Inferior parietal cortex (tissue), 1 donor: Measurements from ENCODE around the gene CABP1.
"Not testable (repeated sequence)": the region's sequence is repeated elsewhere in the genome, so short reads cannot be mapped to it uniquely, and the experiment has no call there.

Experiments used
- DNase-seq: peaks from one replicate; pipeline ENCODE4 v3.0.0-alpha.2; 2016; ENCODE audit errors: extremely low spot score

Gene CABP1

DNA sequence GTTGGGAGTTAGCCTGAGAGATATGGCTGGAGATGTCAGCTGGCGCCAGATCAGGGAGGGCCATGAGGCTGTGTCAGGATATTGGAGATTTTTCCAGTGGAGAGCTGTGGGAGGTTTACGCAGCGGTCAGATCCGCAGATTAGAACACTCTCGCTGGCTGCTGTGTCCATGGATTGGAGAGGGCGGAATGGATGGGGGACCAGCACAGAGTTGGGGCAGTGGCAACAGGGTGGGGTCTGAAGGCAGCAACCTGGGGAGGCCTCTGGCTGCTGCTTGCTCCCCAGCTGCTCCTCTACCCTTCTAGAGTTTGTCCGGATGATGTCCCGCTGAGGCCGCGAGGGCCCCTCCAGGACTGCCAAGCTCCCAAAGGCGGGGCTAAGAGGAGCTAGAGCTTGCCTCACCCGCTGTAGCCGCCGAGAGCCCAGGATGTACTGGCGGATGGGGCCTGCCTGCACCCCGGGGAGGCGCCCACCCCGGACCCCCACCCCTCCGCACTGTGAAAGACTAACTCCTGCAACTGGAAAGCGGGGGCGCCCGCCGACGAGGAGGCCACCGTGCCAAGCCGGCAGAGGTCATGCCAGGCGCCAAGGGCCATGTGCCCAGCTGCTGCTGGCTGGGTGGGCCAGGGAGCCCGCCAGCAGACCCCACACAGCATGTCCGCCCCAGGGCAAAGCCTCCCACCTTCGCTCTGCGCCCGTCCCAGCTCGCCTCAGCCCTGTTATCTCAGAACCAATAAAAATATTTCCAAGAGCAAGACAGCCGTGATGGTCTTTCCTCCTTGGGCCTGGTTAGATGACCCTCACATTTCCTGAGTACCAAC lies 26.4 kb downstream of the CABP1 start:
- DNase-seq, result no peak

DNA sequence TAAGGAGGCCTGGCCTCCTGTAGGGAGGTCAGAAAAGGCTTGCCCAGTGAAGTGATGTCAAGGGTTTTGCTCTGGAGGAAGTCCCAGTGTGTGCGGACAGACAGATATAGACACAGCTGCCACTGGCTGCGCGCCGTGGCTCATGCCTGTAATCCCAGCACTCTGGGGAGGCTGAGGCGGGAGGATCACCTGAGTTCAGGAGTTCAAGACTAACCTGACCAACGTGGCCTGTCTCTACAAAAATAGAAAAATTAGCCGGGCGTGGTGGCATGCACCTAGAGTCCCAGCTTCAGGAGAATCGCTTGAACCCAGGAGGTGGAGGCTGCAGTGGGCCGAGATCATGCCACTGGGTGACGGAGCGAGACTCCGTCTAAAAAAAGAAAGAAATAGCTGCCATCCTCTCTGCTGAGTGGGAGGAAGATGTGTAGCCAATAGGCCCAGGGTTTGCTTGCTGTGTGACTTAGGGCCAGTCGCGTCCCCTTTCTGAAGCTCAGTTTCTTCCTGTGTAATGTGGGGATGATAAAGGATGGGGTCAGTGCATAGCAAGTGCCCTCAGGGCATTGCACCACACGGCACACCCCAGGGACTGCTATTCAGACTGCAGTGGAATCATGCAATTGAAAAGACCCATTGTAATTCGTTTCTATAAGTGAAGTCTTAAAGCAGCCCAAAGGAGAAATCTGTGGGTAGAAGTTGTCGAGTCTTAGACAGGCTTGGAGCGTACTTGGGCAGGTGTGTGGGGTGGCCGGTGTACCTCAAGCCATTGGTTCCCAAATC lies 27.9 kb downstream of the CABP1 start:
- DNase-seq, result no peak

DNA sequence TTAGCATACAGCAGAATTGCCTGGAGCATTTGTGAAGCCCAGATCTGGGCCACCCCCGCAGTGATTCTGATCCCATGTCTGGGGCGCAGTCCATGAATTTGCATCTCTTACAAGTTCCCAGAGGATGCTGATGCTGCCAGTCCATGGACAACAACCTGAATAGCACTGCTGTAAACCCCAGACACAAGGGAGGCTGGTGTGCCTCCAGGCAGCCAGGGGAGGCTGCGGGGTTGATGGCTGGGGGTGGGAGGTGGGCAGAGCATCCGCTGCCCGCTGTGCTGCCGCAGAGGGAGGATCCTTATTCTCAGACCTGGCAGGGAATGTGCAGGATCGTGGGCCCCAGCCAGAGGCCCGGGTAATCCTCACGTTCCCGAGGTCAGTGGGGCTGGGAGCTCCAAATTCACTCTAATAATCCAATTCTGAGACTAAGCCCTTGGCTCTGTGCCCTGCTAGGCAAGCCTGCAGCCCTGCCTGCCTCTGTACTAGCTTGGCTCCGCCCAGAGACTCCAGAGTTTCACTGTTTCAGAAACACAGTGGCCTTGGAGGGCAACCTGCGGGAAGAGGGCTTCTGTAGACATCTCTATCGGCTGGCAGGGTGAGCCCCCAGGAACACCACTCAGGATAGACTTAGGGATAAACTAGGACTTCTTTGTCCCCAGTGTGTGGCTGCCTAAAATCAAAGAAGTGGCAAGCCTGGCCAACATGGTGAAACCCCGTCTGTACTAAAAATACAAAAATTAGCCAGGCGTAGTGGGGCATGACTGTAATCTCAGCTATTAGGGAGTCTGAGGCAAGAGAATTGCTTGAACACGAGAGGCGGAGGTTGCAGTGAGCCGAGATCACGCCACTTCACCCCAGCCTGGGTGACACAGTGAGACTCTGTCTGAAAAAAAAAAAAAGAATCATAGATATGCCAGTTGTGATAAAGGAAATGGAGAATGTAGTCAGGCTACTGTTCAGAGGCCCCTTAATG lies 28.7 kb downstream of the CABP1 start:
- DNase-seq, result no peak

DNA sequence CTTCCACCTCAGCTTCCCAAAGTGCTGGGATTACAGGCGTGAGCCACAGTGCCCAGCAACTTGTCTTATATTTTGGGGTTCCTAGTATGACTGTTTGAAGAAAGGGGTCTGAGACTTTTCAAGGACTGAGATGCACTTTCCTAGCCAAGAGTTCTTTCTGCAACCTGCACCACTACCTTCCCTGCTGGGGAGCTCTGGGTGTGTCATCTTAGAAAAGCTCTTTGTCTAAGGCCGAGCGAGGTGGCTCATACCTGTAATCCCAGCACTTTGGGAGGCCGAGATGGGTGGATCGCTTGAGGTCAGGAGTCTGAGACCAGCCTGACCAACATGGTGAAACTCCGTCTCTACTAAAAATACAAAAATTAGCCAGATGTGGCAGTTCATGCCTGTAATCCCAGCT lies 29.8 kb downstream of the CABP1 start:
- not testable (repeated sequence) for DNase-seq

DNA sequence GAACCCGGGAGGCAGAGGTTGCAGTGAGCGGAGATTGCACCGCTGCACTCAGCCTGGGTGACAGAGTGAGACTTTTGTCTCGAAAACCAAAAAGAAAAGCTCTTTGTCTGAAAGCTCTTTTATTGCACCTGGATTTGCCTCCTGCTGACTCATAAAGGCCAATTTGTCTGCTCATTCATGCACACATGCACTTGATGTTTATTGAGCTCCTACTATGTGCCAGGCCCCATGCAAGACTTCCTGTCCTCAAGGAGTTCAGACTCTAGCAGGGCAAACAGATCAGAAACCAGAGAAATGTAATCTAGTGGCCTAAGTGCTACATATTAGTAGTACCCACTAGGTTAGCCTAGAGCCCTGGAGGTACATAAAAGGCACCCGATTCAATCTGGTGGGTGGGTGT lies 30.2 kb downstream of the CABP1 start:
- DNase-seq, result no peak

DNA sequence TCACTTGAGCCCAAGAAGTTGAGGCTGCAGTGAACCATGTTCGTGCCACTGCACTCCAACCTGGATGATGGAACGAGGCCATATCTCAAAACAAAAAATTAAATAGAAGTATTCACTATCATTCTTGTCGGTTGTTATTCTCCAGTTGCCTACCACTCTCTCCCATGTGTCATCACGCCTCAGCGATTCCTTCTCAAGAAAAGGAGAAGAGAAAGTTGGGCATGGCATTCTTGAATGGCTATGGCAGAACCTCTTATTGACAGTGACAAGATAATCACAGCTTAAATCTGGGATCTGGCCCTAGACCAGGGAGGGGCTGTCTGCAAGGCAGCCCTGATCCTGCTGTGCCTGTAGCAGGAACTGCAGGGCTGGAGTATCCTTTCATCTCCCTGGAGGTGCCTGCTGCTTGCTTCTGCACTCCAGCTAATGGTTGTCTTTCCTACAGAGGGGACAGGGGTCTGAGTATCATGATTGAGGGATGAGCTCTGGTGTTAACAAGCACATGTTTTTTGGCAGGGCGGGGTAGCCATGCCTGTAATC lies 33.7 kb downstream of the CABP1 start:
- DNase-seq, result no peak

DNA sequence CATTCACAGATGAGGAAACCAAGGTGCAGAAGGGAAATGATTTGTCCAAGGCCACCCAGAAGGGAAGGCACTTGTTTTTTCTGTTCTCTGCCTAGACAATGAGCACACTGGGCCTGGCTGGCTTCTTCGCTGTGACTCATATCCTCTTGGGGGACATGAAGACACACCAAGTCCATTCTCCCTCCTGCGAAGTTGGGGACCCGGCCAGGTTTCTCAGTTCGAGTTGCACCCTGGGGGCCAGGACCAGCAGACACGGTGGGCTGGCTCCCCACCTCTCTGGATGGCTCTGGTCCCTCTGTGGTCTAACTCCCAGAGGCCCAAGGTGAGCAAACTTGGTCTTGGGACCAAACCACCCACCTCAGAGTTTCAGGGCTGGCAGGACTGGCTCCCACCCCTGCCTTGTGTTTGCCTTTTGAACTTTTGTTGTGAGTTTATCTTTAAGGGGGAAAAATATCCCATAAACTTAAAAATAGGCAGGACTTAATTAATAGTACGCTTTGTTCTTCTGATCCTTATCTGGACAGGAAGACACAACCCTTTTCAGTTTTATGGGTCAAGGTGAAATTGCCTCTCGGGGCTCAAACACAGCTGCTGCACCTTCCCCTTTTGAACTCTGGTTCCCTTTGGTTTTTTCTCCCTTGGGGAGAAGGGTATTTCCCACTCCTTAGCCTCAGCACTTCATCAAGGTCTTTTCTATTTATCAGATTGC lies 37.5 kb downstream of the CABP1 start:
- no peak for DNase-seq

DNA sequence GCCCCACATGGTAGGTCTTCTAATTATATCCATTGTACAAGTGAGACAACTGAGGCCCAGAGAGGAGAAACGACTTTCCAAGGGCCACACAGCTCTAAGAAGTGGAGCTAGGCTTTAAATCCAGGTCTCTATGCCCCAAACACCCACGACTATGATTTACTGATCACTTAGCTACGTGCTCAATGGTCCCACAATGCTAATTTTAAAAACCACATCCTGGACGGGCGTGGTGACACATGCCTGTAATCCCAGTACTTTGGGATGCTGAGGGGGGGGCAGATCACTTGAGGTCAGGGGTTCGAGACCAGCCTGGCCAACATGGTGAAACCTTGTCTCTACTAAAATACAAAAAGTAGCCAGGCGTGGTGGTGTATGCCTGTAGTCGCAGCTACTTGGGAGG lies 38.1 kb downstream of the CABP1 start:
- DNase-seq, result no peak

DNA sequence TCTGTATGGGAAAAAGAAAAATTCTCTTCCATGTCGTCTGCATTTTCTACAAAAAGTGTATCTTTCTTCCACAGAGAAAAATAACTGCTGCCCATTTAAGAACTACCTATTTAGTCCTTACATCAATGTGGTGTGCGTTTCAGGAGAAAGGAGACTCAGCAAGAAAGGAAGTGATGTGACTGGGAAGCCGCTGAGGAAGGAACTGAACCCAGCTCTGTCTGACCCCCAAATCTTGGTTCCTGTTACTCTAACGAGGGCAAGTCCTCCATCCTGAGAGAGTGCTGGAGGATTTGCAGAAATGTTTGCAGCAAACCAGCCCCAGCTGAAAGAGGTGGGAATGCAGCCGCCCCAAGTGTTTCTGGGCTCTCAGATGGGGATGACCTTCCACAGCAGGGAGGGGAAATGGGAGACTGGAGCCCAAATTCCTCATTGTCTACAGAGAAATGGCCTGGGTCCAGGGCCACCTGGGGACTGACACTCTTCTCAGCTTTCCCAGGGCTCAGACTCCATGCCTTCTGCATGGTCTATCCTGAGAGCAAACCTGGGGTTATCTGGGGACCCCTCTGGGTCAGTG lies 39.8 kb downstream of the CABP1 start:
- no peak for DNase-seq

DNA sequence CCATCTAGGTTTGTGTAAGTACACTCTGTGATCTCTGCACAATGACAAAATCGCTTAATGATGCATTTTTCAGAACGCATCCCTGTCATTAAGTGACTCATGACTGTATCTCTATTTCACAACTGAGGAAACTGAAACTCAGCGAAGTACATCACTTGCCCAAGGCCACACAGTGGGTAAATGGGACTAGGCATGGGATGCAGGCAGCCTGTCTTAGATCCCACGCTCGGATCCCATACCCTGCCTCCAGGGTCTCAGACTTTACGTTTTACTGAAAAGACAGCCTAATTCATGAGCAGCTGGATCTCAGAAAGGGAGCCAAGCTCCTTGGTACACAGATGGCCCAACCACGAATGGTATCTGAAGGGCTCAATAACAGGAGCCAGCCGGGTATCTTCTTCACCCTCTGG lies 44.1 kb downstream of the CABP1 start:
- DNase-seq, result no peak

DNA sequence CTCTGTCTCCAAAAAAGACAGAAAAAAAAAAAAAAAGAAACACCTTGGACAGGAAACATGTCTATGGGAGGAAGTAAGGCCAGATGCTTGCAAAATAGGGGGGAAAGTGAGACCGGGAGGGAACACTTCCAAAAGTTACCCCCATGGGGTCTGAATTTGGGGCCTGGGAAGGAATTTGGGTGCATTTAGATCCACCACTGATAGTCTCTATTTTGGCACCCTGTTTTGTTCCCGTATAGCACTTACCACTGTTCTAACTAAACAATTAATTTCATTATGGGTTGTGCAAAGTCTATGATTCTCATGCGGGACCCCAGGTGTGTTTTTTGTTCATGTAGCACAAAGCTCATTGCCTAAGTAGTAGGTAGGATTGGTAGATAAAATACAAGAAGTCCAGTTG lies 45.1 kb downstream of the CABP1 start:
- DNase-seq, result no peak

DNA sequence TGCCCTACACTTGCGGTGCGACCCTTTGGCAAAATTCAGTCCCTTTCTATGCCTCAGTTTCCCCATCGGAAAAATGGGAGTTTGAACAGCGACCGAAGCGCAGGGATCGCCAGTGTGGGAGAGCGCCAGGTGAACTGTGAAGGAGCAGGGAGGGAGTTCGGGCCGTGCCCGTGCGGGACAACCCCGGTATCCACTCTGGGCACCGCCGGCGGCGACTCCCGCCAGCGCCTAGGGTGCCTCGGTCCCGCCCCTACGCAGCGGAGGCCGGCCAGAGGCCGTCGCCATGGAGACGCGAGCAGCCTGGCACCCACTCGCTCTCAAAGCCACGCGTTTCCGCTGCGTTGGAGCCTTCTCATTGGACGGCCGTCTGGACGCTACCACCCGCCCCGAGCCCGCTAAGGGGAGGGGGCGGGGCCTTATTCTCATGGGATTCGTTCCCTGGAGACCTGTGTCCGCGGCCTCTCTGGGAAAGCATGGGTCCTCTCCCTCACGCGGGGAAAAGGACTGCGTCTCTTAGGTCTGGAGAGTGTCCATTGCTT lies 45.8 kb downstream of the CABP1 start:
- peak; percentile 98 for DNase-seq

DNA sequence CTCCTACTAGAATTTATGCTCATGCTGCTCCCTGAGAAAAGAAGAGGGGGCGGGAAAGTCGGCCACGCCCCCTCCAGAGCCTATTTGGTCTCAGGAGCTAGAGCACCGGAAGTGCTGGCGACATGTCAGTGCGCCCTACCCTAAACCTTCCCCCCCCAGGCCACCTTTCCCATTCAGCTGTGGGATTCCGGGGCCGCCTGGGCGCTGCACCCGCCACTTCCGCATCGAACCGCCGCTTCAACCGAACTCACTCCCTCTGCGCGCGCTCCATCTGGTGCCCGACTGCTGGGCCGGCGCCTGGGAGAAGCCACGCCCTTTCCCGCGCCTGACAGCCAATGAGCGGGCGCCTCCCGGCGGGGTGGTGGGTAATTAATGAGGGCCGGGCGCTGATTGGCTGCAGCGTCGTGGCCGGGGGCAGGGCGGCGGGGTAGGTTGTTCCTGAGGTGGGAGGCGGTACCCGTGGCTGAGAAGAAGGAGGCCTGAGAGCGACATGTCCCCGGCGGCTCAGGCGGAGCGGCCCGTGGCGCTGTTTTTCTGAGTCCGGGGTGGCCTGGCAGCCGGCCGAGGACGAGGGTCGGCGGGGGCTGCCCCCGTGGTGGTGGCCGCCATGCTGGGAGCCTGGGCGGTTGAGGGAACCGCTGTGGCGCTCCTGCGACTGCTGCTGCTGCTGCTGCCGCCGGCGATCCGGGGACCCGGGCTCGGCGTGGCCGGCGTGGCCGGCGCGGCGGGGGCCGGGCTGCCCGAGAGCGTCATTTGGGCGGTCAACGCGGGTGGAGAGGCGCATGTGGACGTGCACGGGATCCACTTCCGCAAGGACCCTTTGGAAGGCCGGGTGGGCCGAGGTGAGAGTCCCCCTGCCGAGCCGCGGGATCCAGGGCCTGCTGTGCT lies 46.5 kb downstream of the CABP1 start, which contains the start of gene MLEC:
Gene MLEC (plus strand): TSS at position 460 of the 888 bp plus-strand sequence. CDS start 148 bp downstream, at position 608.
- DNase-seq, result peak; percentile 95

DNA sequence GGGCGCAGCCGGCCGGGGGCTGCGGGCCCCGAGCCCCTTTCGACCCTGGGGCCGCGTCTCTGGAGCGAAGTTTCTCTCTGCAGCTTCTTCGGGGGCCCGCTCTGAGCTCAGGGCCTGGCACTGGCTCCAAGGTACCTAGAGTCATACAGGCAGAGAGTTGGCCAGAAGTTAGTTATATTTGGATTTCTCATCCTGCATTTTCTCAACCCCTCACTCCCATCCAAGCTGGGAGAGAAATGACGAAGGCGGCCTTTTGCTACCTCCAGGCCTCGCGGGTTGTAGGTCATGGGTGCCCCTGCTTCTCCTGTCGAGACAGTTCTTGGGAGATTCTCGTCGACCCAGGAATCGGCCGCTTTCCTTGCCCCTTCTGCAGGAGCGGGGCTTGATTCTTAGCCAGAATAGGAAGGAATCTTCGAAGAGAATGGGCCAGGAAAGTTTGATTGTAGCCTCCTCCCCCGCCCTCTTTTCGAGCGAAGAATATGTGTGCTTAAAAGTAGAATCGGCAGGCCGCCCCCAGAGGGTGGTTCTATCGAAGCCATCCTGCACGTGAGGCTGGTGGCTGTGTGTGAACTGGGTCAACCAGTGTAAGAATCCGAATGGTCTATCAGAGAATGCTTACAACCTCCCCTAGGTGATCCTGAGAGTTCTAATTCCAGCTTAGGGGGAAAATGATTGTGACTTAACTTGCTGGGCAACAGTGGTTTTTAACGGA lies 47.3 kb downstream of the CABP1 start:
- no peak for DNase-seq

DNA sequence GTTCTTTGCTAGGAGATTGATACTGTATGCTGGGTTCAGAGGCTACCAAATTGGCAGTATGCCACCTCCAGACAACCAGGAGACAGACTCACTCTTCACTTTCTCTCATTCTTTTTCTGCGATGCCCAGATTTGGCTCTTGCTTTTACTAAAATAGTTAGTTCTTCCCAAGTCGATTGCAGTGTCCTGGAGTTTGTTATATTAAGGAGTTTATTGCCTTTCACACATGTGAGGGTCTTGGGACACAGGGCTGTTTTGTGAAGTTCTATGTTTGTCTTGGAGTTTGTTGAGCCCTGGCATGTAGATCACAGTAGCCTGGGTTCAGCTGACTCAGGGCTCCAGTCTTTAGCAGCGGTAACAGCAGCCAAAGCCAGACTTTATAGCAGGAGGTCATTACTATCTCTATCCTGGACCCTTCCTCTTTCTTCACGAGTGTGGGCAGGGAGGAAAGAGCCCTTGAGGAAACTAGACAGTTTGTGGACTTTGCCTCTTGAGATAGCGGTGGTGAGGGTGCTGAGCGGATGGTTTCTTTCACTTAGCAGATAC lies 48.2 kb downstream of the CABP1 start:
- DNase-seq, result no peak

DNA sequence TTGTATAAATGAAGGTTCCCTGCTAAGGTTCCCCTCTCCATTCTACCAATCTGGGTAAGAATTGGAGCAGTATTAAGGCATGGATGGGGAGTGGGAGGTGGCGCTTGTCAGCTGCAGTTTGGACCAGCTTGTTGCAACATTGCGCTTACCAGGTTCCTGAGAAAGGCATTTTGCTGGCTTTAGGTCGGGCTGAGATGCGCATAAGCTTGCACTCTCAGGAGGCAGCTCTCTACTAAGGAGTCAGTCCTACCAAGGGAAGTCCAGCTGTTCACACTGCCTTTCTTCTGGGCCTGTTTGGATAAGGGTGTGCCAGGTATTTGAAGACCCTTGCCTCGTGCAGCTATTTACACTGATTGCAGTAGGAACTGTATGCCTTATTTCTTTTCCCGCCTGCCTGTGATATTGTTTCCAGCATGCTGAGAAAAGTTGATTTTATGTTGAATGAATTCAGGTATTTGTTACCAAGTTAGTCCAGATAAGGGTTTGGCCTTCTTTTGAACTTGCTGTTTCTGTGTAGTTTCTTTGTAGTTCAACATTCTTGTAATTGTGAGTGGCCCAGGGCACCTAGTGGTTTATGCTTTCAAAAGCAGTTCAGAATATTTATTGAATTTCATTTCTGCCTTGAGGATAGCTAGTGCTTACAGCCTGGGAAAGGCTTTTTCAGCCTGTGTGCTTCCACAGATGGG lies 49.1 kb downstream of the CABP1 start:
- no peak for DNase-seq

DNA sequence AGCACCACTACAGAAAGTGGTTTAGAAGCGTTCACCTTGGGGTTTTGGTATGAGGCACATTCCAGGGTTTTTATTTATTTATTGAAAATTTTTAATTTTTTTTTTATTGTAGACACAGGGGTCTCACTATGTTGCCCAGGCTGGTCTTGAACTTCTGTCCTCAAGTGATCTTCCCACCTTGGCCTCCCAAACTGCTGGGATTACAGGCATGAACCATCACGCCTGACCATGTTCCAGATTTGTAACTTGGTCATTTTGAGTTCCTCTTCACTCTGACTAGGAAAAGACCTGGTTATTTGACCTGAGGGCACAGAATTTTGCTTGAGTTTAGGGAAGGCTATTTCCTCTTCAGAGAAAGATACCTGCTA lies 49.6 kb downstream of the CABP1 start:
- no peak for DNase-seq

DNA sequence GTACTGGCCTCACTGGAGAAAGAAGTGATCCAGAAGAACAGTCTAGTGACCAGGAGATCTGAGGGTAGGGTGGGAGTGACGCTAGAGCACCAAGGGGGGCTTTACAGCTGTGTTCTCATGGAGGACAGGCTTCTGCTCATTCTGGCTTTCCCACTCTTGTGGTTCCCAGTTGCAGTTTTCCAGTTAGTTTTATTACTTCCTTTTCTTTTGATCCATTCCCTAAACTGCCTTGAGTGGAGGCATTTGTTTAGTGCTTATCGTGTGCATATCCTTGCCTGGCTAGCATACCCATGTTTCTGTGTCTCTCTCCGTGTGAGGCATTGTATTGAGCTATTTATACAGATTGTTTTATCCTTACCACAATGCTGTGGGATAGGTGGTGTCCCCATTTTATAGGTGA lies 50.6 kb downstream of the CABP1 start:
- no peak for DNase-seq
